GM19455 (cell line): ENCODE measurements around the gene CMKLR1.

Experiments used
- ATAC-seq: cut with Tn5 transposase; IDR thresholded peaks from one replicate; pipeline ENCODE4 v1.9.1; 2021; ENCODE audit not compliant: unreplicated experiment

CMKLR1 gene

GRCh38 chr12:108317308-108318234 lies 21.5 kb downstream of the CMKLR1 start:
- ATAC-seq = no peak

- no peak for ATAC-seq
Observed at GRCh38 chr12:108316176-108317086, 22.7 kb downstream of the CMKLR1 start.

GRCh38 chr12:108315486-108316105 lies 23.5 kb downstream of the CMKLR1 start:
- ATAC-seq = no peak

GRCh38 chr12:108313606-108314351 lies 25.3 kb downstream of the CMKLR1 start:
- no peak for ATAC-seq

- no peak for ATAC-seq
Observed at GRCh38 chr12:108313241-108313605, 25.9 kb downstream of the CMKLR1 start.

- ATAC-seq = no peak
Observed at GRCh38 chr12:108312693-108313189, 26.4 kb downstream of the CMKLR1 start.

GRCh38 chr12:108312073-108312659 lies 26.9 kb downstream of the CMKLR1 start:
- ATAC-seq = no peak

GRCh38 chr12:108311605-108312004 lies 27.5 kb downstream of the CMKLR1 start:
- ATAC-seq = no peak

- no peak for ATAC-seq
Observed at GRCh38 chr12:108310489-108310888, 28.6 kb downstream of the CMKLR1 start.

GRCh38 chr12:108309674-108310312 lies 29.3 kb downstream of the CMKLR1 start:
- no peak for ATAC-seq

- ATAC-seq = no peak
Observed at GRCh38 chr12:108308395-108309085, 30.6 kb downstream of the CMKLR1 start.

GRCh38 chr12:108307006-108307405 lies 32.1 kb downstream of the CMKLR1 start:
- no peak for ATAC-seq

GRCh38 chr12:108306506-108306905 lies 32.6 kb downstream of the CMKLR1 start:
- ATAC-seq = no peak

- ATAC-seq = no peak
Observed at GRCh38 chr12:108305991-108306501, 33.1 kb downstream of the CMKLR1 start.

GRCh38 chr12:108305520-108305919 lies 33.6 kb downstream of the CMKLR1 start:
- ATAC-seq = no peak

- no peak for ATAC-seq
Observed at GRCh38 chr12:108304633-108305032, 34.5 kb downstream of the CMKLR1 start.

GRCh38 chr12:108303703-108304102 lies 35.4 kb downstream of the CMKLR1 start:
- ATAC-seq = no peak

- ATAC-seq = no peak
Observed at GRCh38 chr12:108302403-108303311, 36.5 kb downstream of the CMKLR1 start.
